HepG2 (cell line): ENCODE data around the gene CTNNA1. TPM values are rescaled to one million over a fixed set of nuclear protein-coding genes. Genes with fewer than 3 reads are reported as not detected.

Experiments
- ATAC-seq: fragments of 200-7000 bp; cut with Tn5 transposase; 3 replicates; pipeline ENCODE4 v1.9.1; 2020; ENCODE audit warnings: mild to moderate bottlenecking, moderate library complexity
- BruUV-seq: library from RNA; stranded (reverse); fragments of 400-500 nt; replicated peaks from 2 replicates; lab custom pipeline; 2021; lab: Mats Ljungman, UMichigan
- CTCF ChIA-PET: fragments of 300-600 bp; formaldehyde crosslinking; extraction: SDS; loops from one replicate; lab custom pipeline; 2021; ENCODE audit warnings: low total read pairs, inconsistent platforms, low intra/inter-chr PET ratio; lab: Yijun Ruan, JAX
- POLR2A ChIA-PET: fragments of 350-600 bp; sonication (Branson Sonifier 250); formaldehyde crosslinking; loops from one replicate; lab custom pipeline; 2020; ENCODE audit warnings: antibody characterized with exemption, inconsistent platforms; lab: Yijun Ruan, JAX
- DNase-seq: peaks from one replicate; pipeline ENCODE4 v3.0.0-alpha.2; 2015; ENCODE audit warnings: low spot score
- FAIRE-seq: peaks from 3 replicates; lab custom pipeline; 2011; peaks lifted over from hg19 to GRCh38; lab: Jason Lieb, UNC
- H2AFZ ChIP-seq: one replicate; pipeline ENCODE4 v1.6.1; 2011; ENCODE audit warnings: low read length, inconsistent platforms
- H3K27ac ChIP-seq: fragments of 300-600 bp; 3 replicates; pipeline ENCODE4 v1.8.0; 2011; ENCODE audit warnings: mixed run types, mild to moderate bottlenecking, mixed read lengths, low read length, inconsistent platforms; ENCODE audit not compliant: insufficient read depth; ENCODE audit errors: extremely low read length
- H3K27me3 ChIP-seq, 2 experiments: fragments of 200-600 bp in 1 of 2; 2 replicates in 1 of 2; 3 replicates in 1 of 2; pipeline versions ENCODE4 v1.6.0 to v1.8.0; 2011; ENCODE audit warnings: low read length in 2 of 2, mild to moderate bottlenecking in 2 of 2, moderate library complexity in 2 of 2, inconsistent platforms in 1 of 2; ENCODE audit not compliant: insufficient read depth in 2 of 2, control insufficient read depth in 1 of 2
- H3K36me3 ChIP-seq, 2 experiments: fragments of 200-600 bp in 1 of 2; replicated peaks in 1 of 2; 2 replicates in 1 of 2; 3 replicates in 1 of 2; pipeline versions ENCODE4 v1.5.1 to v1.8.0; 2011; ENCODE audit warnings: low read length in 2 of 2, inconsistent platforms in 1 of 2; ENCODE audit not compliant: insufficient read depth in 2 of 2, control insufficient read depth in 1 of 2
- H3K4me1 ChIP-seq: 2 replicates; pipeline ENCODE4 v1.5.1; 2012; ENCODE audit warnings: low read length, inconsistent platforms; ENCODE audit not compliant: insufficient read depth
- H3K4me2 ChIP-seq: 2 replicates; pipeline ENCODE4 v1.6.0; 2011; ENCODE audit warnings: low read depth, low read length, inconsistent platforms
- H3K4me3 ChIP-seq, 3 experiments: fragments of 200-600 bp in 1 of 3; sonication (generic), shearing (Covaris generic) in 1 of 3; replicated peaks in 1 of 3; 2 replicates each; pipeline ENCODE4 v1.5.1; 2011 to 2016; ENCODE audit warnings: low read length in 3 of 3, inconsistent platforms in 2 of 3, low read depth in 2 of 3, mild to moderate bottlenecking in 2 of 3, control low read depth in 1 of 3, mixed read lengths in 1 of 3; ENCODE audit not compliant: insufficient read depth in 1 of 3
- H3K79me2 ChIP-seq: one replicate; pipeline ENCODE4 v1.6.1; 2011; ENCODE audit warnings: low read length, inconsistent platforms; ENCODE audit not compliant: insufficient read depth
- H3K9ac ChIP-seq: 2 replicates; pipeline ENCODE4 v1.6.0; 2011; ENCODE audit warnings: mild to moderate bottlenecking, low read depth, low read length, inconsistent platforms; ENCODE audit not compliant: insufficient read depth
- H3K9me3 ChIP-seq: 2 replicates; pipeline ENCODE4 v1.5.1; 2012; ENCODE audit warnings: mild to moderate bottlenecking, low read length
- H4K20me1 ChIP-seq: 2 replicates; pipeline ENCODE4 v1.6.0; 2011; ENCODE audit warnings: inconsistent platforms, mild to moderate bottlenecking, low read length, moderate library complexity; ENCODE audit not compliant: insufficient read depth
- HNRNPUL1 ChIP-seq: fragments of 200-400 bp; formaldehyde crosslinking; IDR thresholded peaks from 2 replicates; pipeline ENCODE4 v1.6.1; 2017; ENCODE audit warnings: low read depth, mild to moderate bottlenecking, low read length, moderate library complexity
- PLRG1 ChIP-seq: fragments of 450-650 bp; conservative IDR thresholded peaks from 2 replicates; pipeline ENCODE4 v1.6.1; 2016
- RBM39 ChIP-seq: fragments of 200-400 bp; formaldehyde crosslinking; IDR thresholded peaks from one replicate; pipeline ENCODE4 v1.6.1; 2018; ENCODE audit warnings: antibody characterized with exemption, mild to moderate bottlenecking, low read depth, low read length; ENCODE audit not compliant: poor library complexity, severe bottlenecking
- ZNF142 ChIP-seq: sonication (generic); formaldehyde crosslinking; IDR thresholded peaks from 2 replicates; pipeline ENCODE4 v1.4.0; 2020; ENCODE audit warnings: missing genetic modification reagents
- ZNF317 ChIP-seq: sonication (generic); formaldehyde crosslinking; IDR thresholded peaks from 2 replicates; pipeline ENCODE4 v1.5.0; 2020; ENCODE audit warnings: mild to moderate bottlenecking, missing genetic modification reagents
- ZNF646 ChIP-seq: sonication (generic); formaldehyde crosslinking; IDR thresholded peaks from 2 replicates; pipeline ENCODE4 v1.9.0; 2021; ENCODE audit warnings: mild to moderate bottlenecking, missing genetic modification reagents
- WGBS: methylation state at CpG from one replicate; pipeline ENCODE4 v1.1.6; 2017; ENCODE audit warnings: low lambda C conversion rate; 5-methylcytosine and 5-hydroxymethylcytosine counted together
- in situ Hi-C: cut with HindIII; loops from 2 replicates; pipeline ENCODE4 v1.10.0; 2017; ENCODE audit warnings: low pct_unique_long_range_greater_than_20kb; ENCODE audit not compliant: extremely low pct_ligation_motif_present
- intact Hi-C: fragments of 100-400 bp; cut with micrococcal nuclease; formaldehyde crosslinking; loops from one replicate; pipeline ENCODE4 v1.10.0; 2022; ENCODE audit not compliant: unreplicated experiment
- polyA plus RNA-seq, 8 experiments: library from polyadenylated mRNA; depleted of rRNA in 3 of 8; stranded (reverse) in 7 of 8; unstranded in 1 of 8; fragments of >200 nt; fragmentation: Illumina TruSeq in 4 of 8; extraction: Trizol in 4 of 8; gene quantifications; 2 replicates each; pipeline versions ENCODE4 v1.2.1 to v1.2.3, GENCODE V29; 2011 to 2016; ENCODE audit warnings: low read depth in 4 of 8, missing spikeins in 1 of 8, mixed read lengths in 1 of 8; ENCODE audit not compliant: insufficient read depth in 1 of 8
- total RNA-seq, 5 experiments: library from RNA; depleted of rRNA; stranded (reverse); fragments of >200 nt; fragmentation: Illumina TruSeq; extraction: Trizol; gene quantifications; 2 replicates each; pipeline ENCODE4 v1.2.3, GENCODE V29; 2016; ENCODE audit warnings: low read depth in 1 of 5
- TF ChIP-seq, protein P1 (sequence below): sonication (generic); formaldehyde crosslinking; IDR thresholded peaks from 2 replicates; pipeline ENCODE4 v1.9.0; 2022; ENCODE audit warnings: missing genetic modification reagents, mild to moderate bottlenecking, borderline replicate concordance

CTNNA1 gene
- total and polyA plus RNA-seq, 2 of the 13 experiments (the other 11 are each of a cell fraction or from before 2014, with no cell fraction given) = 66.8 to 162 TPM

DNA sequence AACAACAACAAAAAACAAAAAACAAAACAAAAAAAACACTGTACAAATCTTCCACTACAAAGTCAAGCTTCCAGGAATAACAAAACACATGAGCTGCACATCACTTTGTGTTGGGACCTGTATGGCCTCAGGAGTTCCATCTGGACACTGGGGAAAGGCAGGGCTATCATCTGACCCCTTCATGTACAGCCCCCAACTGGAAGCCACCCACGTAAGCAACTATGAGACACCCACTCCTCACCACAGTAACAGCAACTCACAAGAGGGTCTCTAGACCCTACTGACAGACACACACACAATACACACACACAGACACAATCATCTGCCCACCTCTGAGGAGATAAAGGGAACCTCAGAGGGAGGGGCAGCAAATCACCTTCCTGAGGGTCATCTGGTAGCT lies 203.6 kb downstream of the CTNNA1 start:
- CTCF ChIA-PET = no interaction called here
- Histone ChIP-seq H3K9me3 (no peaks in the 10 kb centered on the region), H2AFZ (no peak overlapping the region), H3K27me3 (no peaks in the 10 kb centered on the region), H3K27ac (no peak overlapping the region), H3K36me3 (no peaks in the 10 kb centered on the region), H3K4me3 (no peak overlapping the region), H3K9ac (no peak overlapping the region), H3K79me2 (no peaks in the 10 kb centered on the region), H3K4me2 (no peak overlapping the region), H3K4me1 (peaks cover 32% of the 10 kb centered on the region), H4K20me1 (no peaks in the 10 kb centered on the region)
- ATAC-seq (no peak), DNase-seq (no peak), FAIRE-seq (no peak)
- intact Hi-C loops (no loop called here), in situ Hi-C loops (loop anchor here (25.0 kb wide), 1 partner anchor 306 kb away; no protein-coding TSS in a partner anchor)
- BruUV-seq = no TSS peak
- WGBS = 100% methylated on average over 1 of the region's 1 CpG
- POLR2A ChIA-PET = no interaction called here
- TF ChIP-seq PLRG1 (no peak), ZNF317 (CRISPR knock-in tag) (no peak), RBM39 (no peak), ZNF142 (no peak), ZNF646 (no peak), HNRNPUL1 (no peak)
- TF ChIP-seq, protein P1, sequence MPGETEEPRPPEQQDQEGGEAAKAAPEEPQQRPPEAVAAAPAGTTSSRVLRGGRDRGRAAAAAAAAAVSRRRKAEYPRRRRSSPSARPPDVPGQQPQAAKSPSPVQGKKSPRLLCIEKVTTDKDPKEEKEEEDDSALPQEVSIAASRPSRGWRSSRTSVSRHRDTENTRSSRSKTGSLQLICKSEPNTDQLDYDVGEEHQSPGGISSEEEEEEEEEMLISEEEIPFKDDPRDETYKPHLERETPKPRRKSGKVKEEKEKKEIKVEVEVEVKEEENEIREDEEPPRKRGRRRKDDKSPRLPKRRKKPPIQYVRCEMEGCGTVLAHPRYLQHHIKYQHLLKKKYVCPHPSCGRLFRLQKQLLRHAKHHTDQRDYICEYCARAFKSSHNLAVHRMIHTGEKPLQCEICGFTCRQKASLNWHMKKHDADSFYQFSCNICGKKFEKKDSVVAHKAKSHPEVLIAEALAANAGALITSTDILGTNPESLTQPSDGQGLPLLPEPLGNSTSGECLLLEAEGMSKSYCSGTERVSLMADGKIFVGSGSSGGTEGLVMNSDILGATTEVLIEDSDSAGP (CRISPR knock-in tag) = no peak
